ENCODE measurements around the gene MS4A14. TPM values are rescaled to one million over a fixed set of nuclear protein-coding genes. Genes with fewer than 3 reads are reported as not detected.

Gene MS4A14
- total RNA-seq, 1 experiment from 2014 or later, result not detected

DNA sequence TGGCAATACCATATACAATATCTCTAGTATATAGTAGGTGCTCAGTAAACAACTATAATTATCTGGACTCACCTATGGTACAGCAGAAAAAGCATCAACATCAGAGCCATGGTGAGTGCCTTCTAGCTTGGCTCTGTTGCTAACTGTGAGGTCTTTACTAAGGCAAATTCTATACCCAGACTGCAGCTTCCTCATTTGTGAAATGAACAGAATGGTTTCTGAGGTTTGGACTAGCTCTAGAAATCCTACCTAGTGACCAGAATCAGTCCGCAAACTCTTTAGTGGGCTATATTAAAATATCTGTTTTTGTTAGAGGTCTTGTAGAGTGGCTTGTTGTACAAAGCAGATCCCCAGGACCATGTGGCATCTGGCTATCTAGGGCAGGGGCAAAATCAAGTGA is 63.1 kb downstream of the MS4A14 start:
- DNase-seq, result no peak
- Histone ChIP-seq H3K4me1 (replicated peaks; ENCODE audit: insufficient read depth) (no peaks in the 10 kb centered on the region), H3K27me3 (ENCODE audit: insufficient read depth, low read depth) (peaks cover 25% of the 10 kb centered on the region), H3K4me2 (no peak overlapping the region), H3K27ac (no peak overlapping the region), H3K4me3 (no peak overlapping the region), H3F3A (ENCODE audit: insufficient read depth, low read depth) (no peaks in the 10 kb centered on the region), H3K36me3 (ENCODE audit: low read depth) (no peaks in the 10 kb centered on the region), H3K9me3 (ENCODE audit: insufficient read depth, low read depth) (no peaks in the 10 kb centered on the region), H2AFZ (no peak overlapping the region), H4K20me1 (ENCODE audit: insufficient read depth) (no peaks in the 10 kb centered on the region), H3K79me2 (ENCODE audit: low read depth) (no peaks in the 10 kb centered on the region), H3K9me2 (ENCODE audit: insufficient read depth) (no peaks in the 10 kb centered on the region)
- CTCF ChIA-PET, result no interaction called here
- intact Hi-C loops (cut with micrococcal nuclease; ENCODE audit: unreplicated experiment), result no loop called here
- no peak for TF ChIP-seq EZH2 (IDR thresholded peaks at IDR 0.05; ENCODE audit: low read depth)
- TF ChIP-seq, protein P1, sequence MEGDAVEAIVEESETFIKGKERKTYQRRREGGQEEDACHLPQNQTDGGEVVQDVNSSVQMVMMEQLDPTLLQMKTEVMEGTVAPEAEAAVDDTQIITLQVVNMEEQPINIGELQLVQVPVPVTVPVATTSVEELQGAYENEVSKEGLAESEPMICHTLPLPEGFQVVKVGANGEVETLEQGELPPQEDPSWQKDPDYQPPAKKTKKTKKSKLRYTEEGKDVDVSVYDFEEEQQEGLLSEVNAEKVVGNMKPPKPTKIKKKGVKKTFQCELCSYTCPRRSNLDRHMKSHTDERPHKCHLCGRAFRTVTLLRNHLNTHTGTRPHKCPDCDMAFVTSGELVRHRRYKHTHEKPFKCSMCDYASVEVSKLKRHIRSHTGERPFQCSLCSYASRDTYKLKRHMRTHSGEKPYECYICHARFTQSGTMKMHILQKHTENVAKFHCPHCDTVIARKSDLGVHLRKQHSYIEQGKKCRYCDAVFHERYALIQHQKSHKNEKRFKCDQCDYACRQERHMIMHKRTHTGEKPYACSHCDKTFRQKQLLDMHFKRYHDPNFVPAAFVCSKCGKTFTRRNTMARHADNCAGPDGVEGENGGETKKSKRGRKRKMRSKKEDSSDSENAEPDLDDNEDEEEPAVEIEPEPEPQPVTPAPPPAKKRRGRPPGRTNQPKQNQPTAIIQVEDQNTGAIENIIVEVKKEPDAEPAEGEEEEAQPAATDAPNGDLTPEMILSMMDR (conservative IDR thresholded peaks at IDR 0.05), result no peak
- no TSS peak for BruUV-seq (replicated peaks)
- POLR2A ChIA-PET (ENCODE audit: unreplicated experiment), result no interaction called here

Other genes with a start within 250 kb of the MS4A14 start
- not detected in 2 replicates for gene MS4A6A, start 213.4 kb upstream of the MS4A14 start, total RNA-seq (2021)
- not detected in 2 replicates for gene MS4A4E, start 153.3 kb upstream of the MS4A14 start, total RNA-seq (2021)
- gene MS4A4A, start 115.8 kb upstream of the MS4A14 start, total RNA-seq (2021), result not detected in 2 replicates
- not detected in 2 replicates for gene MS4A6E, start 69.2 kb upstream of the MS4A14 start, total RNA-seq (2021)
- gene MS4A7, start 17.9 kb upstream of the MS4A14 start, total RNA-seq (2021), result not detected in 2 replicates
- not detected in 2 replicates for gene MS4A5, start 33.1 kb downstream of the MS4A14 start, total RNA-seq (2021)
- gene MS4A1, start 59.4 kb downstream of the MS4A14 start, total RNA-seq (2021), result not detected in 2 replicates
- gene MS4A12, start 96.3 kb downstream of the MS4A14 start, total RNA-seq (2021), result not detected in 2 replicates
- not detected in 2 replicates for gene MS4A13, start 118.9 kb downstream of the MS4A14 start, total RNA-seq (2021)